ENCODE measurements around the gene TM9SF4. TPM values are rescaled to one million over a fixed set of nuclear protein-coding genes. Genes with fewer than 3 reads are reported as not detected.
"Not testable (repeated sequence)": the region's sequence is repeated elsewhere in the genome, so short reads cannot be mapped to it uniquely, and the experiment has no call there.

The TM9SF4 gene
- total RNA-seq, 1 donor from 2014 or later = 33.5 TPM

- DNase-seq = peak; percentile 13
These were observed 49.6 kb downstream of the TM9SF4 start for GRCh38 chr20:32158943-32159660.

GRCh38 chr20:32159766-32160221 is 50.3 kb downstream of the TM9SF4 start:
- DNase-seq = no peak

- DNase-seq = no peak
These were observed 50.8 kb downstream of the TM9SF4 start for GRCh38 chr20:32160341-32160740.

GRCh38 chr20:32162351-32162750 is 52.8 kb downstream of the TM9SF4 start:
- no peak for DNase-seq

GRCh38 chr20:32163951-32164350 is 54.4 kb downstream of the TM9SF4 start:
- DNase-seq = no peak

GRCh38 chr20:32164984-32165735 is 55.6 kb downstream of the TM9SF4 start:
- no peak for DNase-seq

- no peak for DNase-seq
These were observed 56.5 kb downstream of the TM9SF4 start for GRCh38 chr20:32165836-32166545.

- DNase-seq = no peak
These were observed 58.0 kb downstream of the TM9SF4 start for GRCh38 chr20:32167552-32167951.

GRCh38 chr20:32168184-32168910 is 58.8 kb downstream of the TM9SF4 start:
- DNase-seq = peak; percentile 24

- not testable (repeated sequence) for DNase-seq
These were observed 68.2 kb downstream of the TM9SF4 start for GRCh38 chr20:32177696-32178095.

- no peak for DNase-seq
These were observed 70.0 kb downstream of the TM9SF4 start for GRCh38 chr20:32179515-32179914.

- DNase-seq = no peak
These were observed 70.4 kb downstream of the TM9SF4 start for GRCh38 chr20:32179934-32180333.

GRCh38 chr20:32181606-32182005 is 72.1 kb downstream of the TM9SF4 start:
- no peak for DNase-seq

- DNase-seq = no peak
These were observed 74.6 kb downstream of the TM9SF4 start for GRCh38 chr20:32183947-32184635.

- DNase-seq = no peak
These were observed 75.6 kb downstream of the TM9SF4 start for GRCh38 chr20:32184961-32185603.

GRCh38 chr20:32186506-32186905 is 77.0 kb downstream of the TM9SF4 start:
- DNase-seq = no peak

GRCh38 chr20:32188376-32189122 is 79.0 kb downstream of the TM9SF4 start:
- DNase-seq = no peak

- no peak for DNase-seq
These were observed 79.6 kb downstream of the TM9SF4 start for GRCh38 chr20:32189123-32189410.

- DNase-seq = peak; percentile 51
These were observed 80.4 kb downstream of the TM9SF4 start for GRCh38 chr20:32189691-32190615.

Measured in dermis blood vessel endothelial cell (primary cell).